Adipocyte (in vitro differentiated cells): ENCODE measurements around the gene RHOBTB3.
A peak's percentile ranks its signal among the peaks of the same experiment; 100 is the strongest.

Experiments
- DNase-seq: peaks from one replicate; pipeline ENCODE4 v3.0.0-alpha.2; 2015; ENCODE audit warnings: low read depth
- H3K27me3 ChIP-seq: replicated peaks from 2 replicates; pipeline ENCODE4 v1.7.0; 2013; ENCODE audit warnings: mild to moderate bottlenecking, low read length, moderate library complexity; ENCODE audit not compliant: control insufficient read depth, insufficient read depth
- H3K36me3 ChIP-seq: 2 replicates; pipeline ENCODE4 v1.7.0; 2013; ENCODE audit warnings: low read length, mild to moderate bottlenecking, moderate library complexity; ENCODE audit not compliant: control insufficient read depth, insufficient read depth, severe bottlenecking
- H3K4me1 ChIP-seq: 2 replicates; pipeline ENCODE4 v1.7.0; 2013; ENCODE audit warnings: mild to moderate bottlenecking, low read length, moderate library complexity; ENCODE audit not compliant: control insufficient read depth, insufficient read depth
- H3K4me3 ChIP-seq: 2 replicates; pipeline ENCODE4 v1.7.0; 2013; ENCODE audit warnings: mild to moderate bottlenecking, low read length, moderate library complexity
- H3K9ac ChIP-seq: 2 replicates; pipeline ENCODE4 v1.7.0; 2013; ENCODE audit warnings: mild to moderate bottlenecking, low read length, moderate library complexity
- H3K9me3 ChIP-seq: 2 replicates; pipeline ENCODE4 v1.7.0; 2013; ENCODE audit warnings: mild to moderate bottlenecking, low read length, moderate library complexity; ENCODE audit not compliant: control insufficient read depth

RHOBTB3 gene

GRCh38 chr5:95777441-95777840 lies 46.3 kb downstream of the RHOBTB3 start:
- peak; percentile 42 for DNase-seq
- H3K4me1 ChIP-seq = peaks cover 27% of the 10 kb centered on the region
- H3K27me3 ChIP-seq = no peaks in the 10 kb centered on the region
- no peak overlapping the region for H3K9ac ChIP-seq
- H3K4me3 ChIP-seq = no peak overlapping the region
- no peaks in the 10 kb centered on the region for H3K9me3 ChIP-seq
- H3K36me3 ChIP-seq = peaks cover 51% of the 10 kb centered on the region

GRCh38 chr5:95778713-95779436 lies 47.7 kb downstream of the RHOBTB3 start:
- no peak for DNase-seq
- H3K4me1 ChIP-seq = peaks cover 31% of the 10 kb centered on the region
- H3K9ac ChIP-seq = no peak overlapping the region
- H3K4me3 ChIP-seq = no peak overlapping the region
- H3K36me3 ChIP-seq = peaks cover 43% of the 10 kb centered on the region
- H3K9me3 ChIP-seq = no peaks in the 10 kb centered on the region
- no peaks in the 10 kb centered on the region for H3K27me3 ChIP-seq

- DNase-seq = no peak
- no peak overlapping the region for H3K9ac ChIP-seq
- no peaks in the 10 kb centered on the region for H3K27me3 ChIP-seq
- peaks cover 48% of the 10 kb centered on the region for H3K36me3 ChIP-seq
- peaks cover 38% of the 10 kb centered on the region for H3K4me1 ChIP-seq
- H3K9me3 ChIP-seq = no peaks in the 10 kb centered on the region
- no peak overlapping the region for H3K4me3 ChIP-seq
Measured at GRCh38 chr5:95779611-95780010, 48.5 kb downstream of the RHOBTB3 start.

- peak; percentile 59 for DNase-seq
- Histone ChIP-seq H3K36me3 (peaks cover 53% of the 10 kb centered on the region), H3K4me1 (peaks cover 45% of the 10 kb centered on the region), H3K4me3 (no peak overlapping the region), H3K9me3 (no peaks in the 10 kb centered on the region), H3K9ac (peak overlapping the region; percentile 45), H3K27me3 (no peaks in the 10 kb centered on the region)
Measured at GRCh38 chr5:95780597-95780996, 49.5 kb downstream of the RHOBTB3 start.

- no peak overlapping the region for H3K4me3 ChIP-seq
- H3K36me3 ChIP-seq = peaks cover 54% of the 10 kb centered on the region
- H3K27me3 ChIP-seq = no peaks in the 10 kb centered on the region
- H3K4me1 ChIP-seq = peaks cover 50% of the 10 kb centered on the region
- no peaks in the 10 kb centered on the region for H3K9me3 ChIP-seq
- DNase-seq = peak; percentile 91
- H3K9ac ChIP-seq = peak overlapping the region; percentile 45
Measured at GRCh38 chr5:95781101-95781583, 50.0 kb downstream of the RHOBTB3 start.

GRCh38 chr5:95782181-95782580 lies 51.0 kb downstream of the RHOBTB3 start:
- Histone ChIP-seq H3K9ac (no peak overlapping the region), H3K36me3 (peaks cover 58% of the 10 kb centered on the region), H3K27me3 (no peaks in the 10 kb centered on the region), H3K9me3 (no peaks in the 10 kb centered on the region), H3K4me3 (no peak overlapping the region), H3K4me1 (peaks cover 60% of the 10 kb centered on the region)
- DNase-seq = no peak

GRCh38 chr5:95783661-95784060 lies 52.5 kb downstream of the RHOBTB3 start:
- DNase-seq = no peak
- no peaks in the 10 kb centered on the region for H3K27me3 ChIP-seq
- H3K36me3 ChIP-seq = peaks cover 62% of the 10 kb centered on the region
- H3K9me3 ChIP-seq = no peaks in the 10 kb centered on the region
- H3K9ac ChIP-seq = peak overlapping the region; percentile 13
- no peak overlapping the region for H3K4me3 ChIP-seq
- H3K4me1 ChIP-seq = peaks cover 66% of the 10 kb centered on the region

- Histone ChIP-seq H3K9me3 (no peaks in the 10 kb centered on the region), H3K4me3 (no peak overlapping the region), H3K36me3 (peaks cover 66% of the 10 kb centered on the region), H3K9ac (peak overlapping the region; percentile 5), H3K4me1 (peaks cover 58% of the 10 kb centered on the region), H3K27me3 (no peaks in the 10 kb centered on the region)
- DNase-seq = no peak
Measured at GRCh38 chr5:95784514-95785302, 53.6 kb downstream of the RHOBTB3 start.

GRCh38 chr5:95786821-95787418 lies 55.8 kb downstream of the RHOBTB3 start:
- H3K36me3 ChIP-seq = peaks cover 75% of the 10 kb centered on the region
- peaks cover 39% of the 10 kb centered on the region for H3K4me1 ChIP-seq
- no peak overlapping the region for H3K4me3 ChIP-seq
- no peaks in the 10 kb centered on the region for H3K27me3 ChIP-seq
- DNase-seq = peak; percentile 67
- H3K9ac ChIP-seq = peak overlapping the region; percentile 66
- H3K9me3 ChIP-seq = no peaks in the 10 kb centered on the region

GRCh38 chr5:95788493-95788892 lies 57.4 kb downstream of the RHOBTB3 start:
- Histone ChIP-seq H3K27me3 (no peaks in the 10 kb centered on the region), H3K36me3 (peaks cover 86% of the 10 kb centered on the region), H3K4me1 (peaks cover 39% of the 10 kb centered on the region), H3K9me3 (no peaks in the 10 kb centered on the region), H3K4me3 (no peak overlapping the region), H3K9ac (no peak overlapping the region)
- DNase-seq = no peak

GRCh38 chr5:95791751-95792150 lies 60.6 kb downstream of the RHOBTB3 start:
- no peaks in the 10 kb centered on the region for H3K27me3 ChIP-seq
- H3K9ac ChIP-seq = no peak overlapping the region
- no peak for DNase-seq
- H3K4me3 ChIP-seq = no peak overlapping the region
- H3K4me1 ChIP-seq = peaks cover 10% of the 10 kb centered on the region
- peaks cover 94% of the 10 kb centered on the region for H3K36me3 ChIP-seq
- no peaks in the 10 kb centered on the region for H3K9me3 ChIP-seq
